OCI-LY1 (cell line): ENCODE results near the gene PDE6C.

Source experiments
- CTCF ChIP-seq: fragments of 200-600 bp; sonication (generic), shearing (Covaris generic); IDR thresholded peaks from 2 replicates; pipeline ENCODE4 v1.5.1; 2017; ENCODE audit warnings: mild to moderate bottlenecking, antibody characterized with exemption, low read length, moderate library complexity, mixed read lengths
- EZH2 ChIP-seq: fragments of 200-600 bp; sonication (generic), shearing (Covaris generic); IDR thresholded peaks from 2 replicates; pipeline ENCODE4 v1.8.0; 2017; ENCODE audit warnings: borderline replicate concordance, mixed run types, mild to moderate bottlenecking, antibody characterized with exemption, low read length, moderate library complexity, mixed read lengths

DNA sequence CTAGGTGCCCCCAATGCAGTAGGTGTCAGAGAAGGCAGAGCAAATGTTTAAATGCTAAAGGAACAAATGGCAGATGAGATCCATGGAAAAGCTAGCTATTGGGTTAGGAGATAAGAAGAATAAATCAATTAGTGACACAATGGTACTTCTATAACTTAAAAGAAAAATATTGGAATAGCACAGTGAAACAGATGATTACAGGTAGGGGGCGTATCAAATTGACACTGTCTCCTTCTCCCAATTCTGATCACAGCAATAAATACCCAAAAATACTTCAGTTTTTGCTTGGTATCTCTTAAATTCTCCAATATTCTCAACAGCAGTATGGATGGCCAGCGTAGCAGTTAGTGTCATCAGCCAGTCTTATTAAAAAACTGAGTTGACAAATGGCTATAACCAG is 84.9 kb downstream of the PDE6C start:
- TF ChIP-seq CTCF: no peak
- no peak for TF ChIP-seq EZH2
